Parathyroid adenoma (tissue), 2 donors: ENCODE results near the gene CSF3R.

ENCODE experiments used
- H2AFZ ChIP-seq: fragments of 300-600 bp; sonication (generic); one replicate; pipeline ENCODE4 v1.7.0; 2017; ENCODE audit warnings: antibody characterized with exemption, mild to moderate bottlenecking
- H3K27ac ChIP-seq: fragments of 300-600 bp; sonication (generic); one replicate; pipeline ENCODE4 v1.7.0; 2017
- H3K27me3 ChIP-seq: fragments of 300-600 bp; sonication (generic); one replicate; pipeline ENCODE4 v1.7.0; 2017; ENCODE audit warnings: low read length; ENCODE audit not compliant: control insufficient read depth, insufficient read depth
- H3K36me3 ChIP-seq: fragments of 300-600 bp; sonication (generic); one replicate; pipeline ENCODE4 v1.7.0; 2017; ENCODE audit warnings: low read length; ENCODE audit not compliant: control insufficient read depth, insufficient read depth
- H3K4me1 ChIP-seq: fragments of 300-600 bp; sonication (generic); one replicate; pipeline ENCODE4 v1.7.0; 2017; ENCODE audit warnings: control low read depth
- H3K4me2 ChIP-seq: fragments of 300-600 bp; sonication (generic); one replicate; pipeline ENCODE4 v1.7.0; 2017; ENCODE audit warnings: low read length
- H3K4me3 ChIP-seq: fragments of 300-600 bp; sonication (generic); one replicate; pipeline ENCODE4 v1.7.0; 2017; ENCODE audit warnings: low read depth, low read length
- H3K79me2 ChIP-seq: fragments of 300-600 bp; sonication (generic); one replicate; pipeline ENCODE4 v1.7.0; 2017; ENCODE audit warnings: control low read depth
- H3K9ac ChIP-seq: fragments of 300-600 bp; sonication (generic); one replicate; pipeline ENCODE4 v1.7.0; 2017; ENCODE audit warnings: mild to moderate bottlenecking
- H3K9me3 ChIP-seq: fragments of 300-600 bp; sonication (generic); one replicate; pipeline ENCODE4 v1.7.0; 2017; ENCODE audit warnings: low read length; ENCODE audit not compliant: control insufficient read depth
- TF ChIP-seq, protein P1 (sequence below): fragments of 300-600 bp; sonication (generic); IDR thresholded peaks from one replicate; pipeline ENCODE4 v1.7.0; 2017; ENCODE audit warnings: antibody characterized with exemption, mild to moderate bottlenecking
- donor health status: primary hyperparathyroidism.

CSF3R gene

DNA sequence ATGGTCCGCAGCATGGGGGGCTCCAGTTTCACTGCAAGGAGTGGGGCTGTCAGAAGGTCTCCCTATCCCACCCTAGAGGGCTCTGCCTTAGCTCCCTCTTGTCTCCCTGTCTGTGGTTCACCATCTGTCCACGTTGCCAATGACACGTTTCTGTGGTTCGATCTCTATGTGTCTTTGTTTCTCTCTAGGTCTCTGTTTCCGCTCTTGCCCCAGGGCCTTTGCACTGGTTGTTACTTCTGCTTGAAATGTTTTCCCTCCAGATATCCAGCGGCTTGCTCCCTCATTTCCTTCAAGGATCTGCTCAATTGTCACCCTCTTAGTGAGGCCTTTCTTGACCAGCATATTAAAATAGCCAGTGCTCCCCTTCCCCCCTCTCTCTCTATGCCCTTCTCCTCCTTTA is 10.1 kb downstream of the CSF3R start:
- Histone ChIP-seq H3K4me2 (no peak overlapping the region), H3K4me1 (no peaks in the 10 kb centered on the region), H2AFZ (no peak overlapping the region), H3K9ac (no peak overlapping the region), H3K27ac (no peak overlapping the region), H3K9me3 (no peaks in the 10 kb centered on the region), H3K27me3 (no peaks in the 10 kb centered on the region), H3K4me3 (no peak overlapping the region), H3K79me2 (no peaks in the 10 kb centered on the region), H3K36me3 (no peaks in the 10 kb centered on the region)
- TF ChIP-seq, protein P1, sequence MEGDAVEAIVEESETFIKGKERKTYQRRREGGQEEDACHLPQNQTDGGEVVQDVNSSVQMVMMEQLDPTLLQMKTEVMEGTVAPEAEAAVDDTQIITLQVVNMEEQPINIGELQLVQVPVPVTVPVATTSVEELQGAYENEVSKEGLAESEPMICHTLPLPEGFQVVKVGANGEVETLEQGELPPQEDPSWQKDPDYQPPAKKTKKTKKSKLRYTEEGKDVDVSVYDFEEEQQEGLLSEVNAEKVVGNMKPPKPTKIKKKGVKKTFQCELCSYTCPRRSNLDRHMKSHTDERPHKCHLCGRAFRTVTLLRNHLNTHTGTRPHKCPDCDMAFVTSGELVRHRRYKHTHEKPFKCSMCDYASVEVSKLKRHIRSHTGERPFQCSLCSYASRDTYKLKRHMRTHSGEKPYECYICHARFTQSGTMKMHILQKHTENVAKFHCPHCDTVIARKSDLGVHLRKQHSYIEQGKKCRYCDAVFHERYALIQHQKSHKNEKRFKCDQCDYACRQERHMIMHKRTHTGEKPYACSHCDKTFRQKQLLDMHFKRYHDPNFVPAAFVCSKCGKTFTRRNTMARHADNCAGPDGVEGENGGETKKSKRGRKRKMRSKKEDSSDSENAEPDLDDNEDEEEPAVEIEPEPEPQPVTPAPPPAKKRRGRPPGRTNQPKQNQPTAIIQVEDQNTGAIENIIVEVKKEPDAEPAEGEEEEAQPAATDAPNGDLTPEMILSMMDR = no peak

DNA sequence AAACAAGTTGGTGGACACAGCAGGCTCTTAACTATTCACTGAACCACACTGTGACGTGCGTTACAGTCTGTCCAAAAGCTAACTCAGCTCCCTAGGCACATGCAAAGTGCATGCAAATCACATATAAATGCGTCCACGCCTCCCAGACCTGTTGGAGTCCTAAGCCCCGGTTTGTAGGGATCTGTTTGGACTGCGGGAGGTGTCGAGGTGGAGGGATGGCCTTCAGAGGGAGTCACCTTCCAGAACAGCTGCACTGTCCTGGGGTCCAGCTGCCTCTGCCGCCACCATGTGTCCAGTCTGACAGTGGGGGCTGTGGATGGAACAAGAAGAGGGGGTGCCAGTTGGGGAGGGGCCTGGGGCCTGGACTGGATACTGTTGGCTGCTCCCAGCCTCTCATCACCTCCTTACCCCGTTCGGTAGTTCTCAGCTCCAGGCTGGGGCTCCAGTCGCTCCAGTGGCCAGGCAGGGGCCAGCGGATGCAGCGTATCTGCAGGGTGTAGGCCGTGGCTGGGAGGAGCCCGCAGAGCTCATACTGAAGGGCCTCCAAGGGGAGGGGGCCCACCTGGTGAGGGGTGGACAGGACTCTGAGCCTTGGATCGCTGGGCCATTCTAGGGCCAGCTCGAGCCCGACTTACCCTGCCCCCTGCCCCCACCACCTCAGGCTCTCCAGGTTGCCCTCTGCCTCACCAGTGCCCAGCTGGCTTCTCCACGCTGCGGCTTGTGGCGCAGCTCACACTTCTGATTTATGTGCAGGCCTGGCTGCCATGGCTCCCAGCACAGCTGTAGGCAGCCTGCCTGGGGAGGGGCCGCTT is 10.7 kb downstream of the CSF3R start:
- Histone ChIP-seq H3K9ac (no peak overlapping the region), H3K27me3 (no peaks in the 10 kb centered on the region), H3K79me2 (no peaks in the 10 kb centered on the region), H3K4me1 (no peaks in the 10 kb centered on the region), H3K9me3 (no peaks in the 10 kb centered on the region), H3K36me3 (no peaks in the 10 kb centered on the region), H3K4me3 (no peak overlapping the region), H3K27ac (no peak overlapping the region), H2AFZ (no peak overlapping the region), H3K4me2 (no peak overlapping the region)
- TF ChIP-seq, protein P1 = no peak

DNA sequence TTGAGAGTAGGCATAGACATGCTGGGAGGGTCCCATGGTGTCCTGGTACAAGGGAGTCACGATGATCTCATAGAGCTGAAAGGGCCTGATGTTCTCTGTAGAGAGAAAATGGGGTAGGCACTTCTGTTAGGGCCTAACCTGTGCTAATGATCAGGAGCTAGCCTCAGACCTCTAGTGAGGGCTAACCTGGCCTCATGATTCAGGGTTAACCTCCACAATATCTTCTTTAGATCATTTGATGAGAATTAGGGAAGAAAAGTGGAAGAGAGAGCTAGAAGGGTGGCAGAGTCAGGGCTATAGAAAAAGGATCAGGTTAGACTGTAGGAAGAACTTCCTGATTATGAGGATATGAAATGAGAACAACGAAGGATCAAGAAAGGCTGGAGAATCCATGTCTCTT is 13.6 kb downstream of the CSF3R start:
- TF ChIP-seq, protein P1 = no peak
- H3K4me3 ChIP-seq = no peak overlapping the region

DNA sequence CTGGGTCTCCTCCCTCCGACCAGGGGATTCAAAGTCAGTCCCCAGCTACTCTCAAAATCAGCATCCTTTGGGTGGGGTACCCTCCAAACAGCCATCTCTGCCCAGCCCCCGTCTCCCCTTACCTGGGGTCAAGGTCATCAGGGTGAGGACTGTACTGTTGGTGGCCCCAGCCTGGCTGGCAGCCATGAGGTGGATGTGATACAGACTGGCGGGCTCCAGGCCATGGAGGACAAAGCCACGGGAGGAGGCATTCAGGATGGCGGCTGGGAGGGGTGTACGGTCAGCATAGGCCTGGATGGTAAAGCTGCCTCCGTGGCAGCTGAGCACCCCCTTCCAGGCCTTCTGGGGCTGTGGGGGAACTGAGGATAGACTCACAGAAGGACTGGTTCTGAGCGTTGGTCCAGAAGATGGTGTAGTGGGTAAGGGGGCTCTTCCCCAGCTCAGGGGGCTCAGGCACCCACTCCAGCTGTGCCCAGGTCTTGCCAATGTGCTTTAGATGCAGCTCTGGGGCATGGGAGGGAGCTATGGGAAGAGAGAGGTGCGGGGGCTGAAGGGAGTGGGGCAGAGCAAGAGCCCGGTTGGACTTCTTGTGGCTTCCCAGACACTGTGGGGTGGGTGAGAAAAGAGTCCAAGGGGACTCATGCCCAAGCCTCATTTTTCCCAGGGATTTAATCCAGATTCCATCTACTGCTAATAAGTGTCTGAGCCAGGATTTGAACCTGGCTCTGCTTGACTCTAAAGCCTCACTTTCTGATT is 14.8 kb downstream of the CSF3R start:
- Histone ChIP-seq H3K4me3 (no peak overlapping the region), H3K27me3 (no peaks in the 10 kb centered on the region), H3K36me3 (no peaks in the 10 kb centered on the region), H3K27ac (no peak overlapping the region), H3K9me3 (no peaks in the 10 kb centered on the region), H3K4me2 (no peak overlapping the region), H3K9ac (no peak overlapping the region), H2AFZ (no peak overlapping the region), H3K79me2 (no peaks in the 10 kb centered on the region), H3K4me1 (no peaks in the 10 kb centered on the region)
- TF ChIP-seq, protein P1 = no peak

More for the DNA sequence above, 13.6 kb downstream of the CSF3R start:
- no peak overlapping the region for H2AFZ ChIP-seq
- H3K36me3 ChIP-seq = no peaks in the 10 kb centered on the region
- H3K9me3 ChIP-seq = no peaks in the 10 kb centered on the region
- H3K4me2 ChIP-seq = no peak overlapping the region
- H3K27ac ChIP-seq = no peak overlapping the region
- H3K79me2 ChIP-seq = no peaks in the 10 kb centered on the region
- no peaks in the 10 kb centered on the region for H3K27me3 ChIP-seq
- no peaks in the 10 kb centered on the region for H3K4me1 ChIP-seq
- H3K9ac ChIP-seq = no peak overlapping the region
